ENCODE data around the gene HMGCL.
A peak's percentile ranks its signal among the peaks of the same experiment; 100 is the strongest.
"Not testable (repeated sequence)": the region's sequence is repeated elsewhere in the genome, so short reads cannot be mapped to it uniquely, and the experiment has no call there.

HMGCL gene

DNA sequence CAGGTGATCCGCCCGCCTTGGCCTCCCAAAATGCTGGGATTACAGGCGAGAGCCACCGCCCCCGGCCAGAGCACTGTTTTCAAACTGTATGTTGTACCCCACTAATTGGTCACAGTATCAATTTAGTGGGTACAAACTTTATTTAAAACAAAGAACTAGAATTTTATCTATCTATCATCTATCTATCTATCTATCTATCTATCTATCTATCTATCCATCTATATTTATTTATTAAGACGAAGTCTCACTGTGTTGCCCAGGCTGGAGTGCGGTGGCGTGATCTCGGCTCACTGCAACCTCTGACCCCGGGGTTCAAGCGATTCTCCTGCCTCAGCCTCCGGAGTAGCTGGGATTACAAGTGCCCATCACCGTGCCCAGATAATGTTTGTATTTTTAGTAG lies 1.4 kb upstream of the HMGCL start:
- not testable (repeated sequence) for H3K4me1 ChIP-seq (ENCODE audit: control insufficient read depth, insufficient read depth, low read length); H3K4me3 ChIP-seq (ENCODE audit: low read depth, low read length); H3K27me3 ChIP-seq (ENCODE audit: control insufficient read depth, insufficient read depth, low read length); H3K27ac ChIP-seq (ENCODE audit: low read depth, low read length); H3K36me3 ChIP-seq (ENCODE audit: control insufficient read depth, insufficient read depth, low read length); H3K9me3 ChIP-seq (ENCODE audit: control insufficient read depth, insufficient read depth, low read length); H3K9ac ChIP-seq (ENCODE audit: low read depth, low read length)

DNA sequence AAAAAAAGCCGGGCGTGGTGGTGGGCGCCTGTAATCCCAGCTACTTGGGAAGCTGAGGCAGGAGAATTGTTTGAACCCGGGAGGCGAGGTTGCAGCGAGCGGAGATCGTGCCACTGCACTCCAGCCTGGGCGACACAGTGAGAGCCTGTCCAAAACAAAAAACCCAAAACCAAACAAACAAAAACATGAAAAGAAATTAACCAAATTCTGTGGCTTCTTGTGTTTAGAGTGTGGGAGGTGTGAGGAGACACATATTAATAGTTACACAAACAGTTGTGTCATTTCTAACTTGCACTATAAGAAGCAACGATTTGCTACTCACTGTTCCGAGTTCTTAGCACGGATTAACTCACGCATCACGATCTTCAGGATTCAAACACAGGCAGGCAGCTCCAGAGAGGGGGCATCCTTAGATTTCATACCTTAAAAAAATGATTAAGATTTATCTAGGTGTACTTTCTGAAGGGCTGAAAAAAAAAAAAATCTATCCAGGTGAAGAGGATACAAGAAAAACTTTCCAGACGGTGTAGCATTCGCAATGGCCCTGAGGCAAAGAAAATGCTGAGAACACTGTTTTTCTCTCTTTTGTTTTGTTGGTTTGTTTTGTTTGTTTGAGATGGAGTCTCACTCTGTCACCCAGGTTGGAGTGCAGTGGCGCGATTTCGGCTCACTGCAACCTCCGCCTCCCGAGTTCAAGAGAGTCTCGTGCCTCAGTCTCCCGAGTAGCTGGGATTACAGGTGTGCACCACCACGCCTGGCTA lies 713 bp upstream of the HMGCL start:
- H3K27me3 ChIP-seq (ENCODE audit: control insufficient read depth, insufficient read depth, low read length) = no peaks in the 10 kb centered on the region
- H3K9me3 ChIP-seq (ENCODE audit: control insufficient read depth, insufficient read depth, low read length) = no peaks in the 10 kb centered on the region
- H3K9ac ChIP-seq (ENCODE audit: low read depth, low read length) = no peak overlapping the region
- H3K4me1 ChIP-seq (ENCODE audit: control insufficient read depth, insufficient read depth, low read length) = no peaks in the 10 kb centered on the region
- no peaks in the 10 kb centered on the region for H3K36me3 ChIP-seq (ENCODE audit: control insufficient read depth, insufficient read depth, low read length)
- peak overlapping the region; percentile 97 for H3K27ac ChIP-seq (ENCODE audit: low read depth, low read length)
- H3K4me3 ChIP-seq (ENCODE audit: low read depth, low read length) = peak overlapping the region; percentile 97

DNA sequence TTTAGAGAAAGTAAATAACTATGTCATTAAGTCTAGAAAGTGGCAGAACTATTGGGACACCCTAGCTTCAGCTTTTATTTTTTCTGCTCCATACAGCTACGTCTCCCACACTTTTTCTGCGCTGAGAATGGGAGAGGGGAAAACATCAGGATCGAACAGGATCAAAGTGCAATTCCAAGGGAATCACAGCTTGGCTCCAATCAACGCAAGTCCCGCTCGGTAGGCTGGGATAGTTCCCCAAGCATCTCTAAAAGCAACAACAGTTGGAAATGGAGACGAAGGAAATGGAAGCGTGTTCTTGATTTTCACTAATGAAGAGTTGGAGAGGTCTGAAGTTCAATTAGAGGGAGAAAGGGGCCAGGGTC lies 536 bp downstream of the HMGCL start:
- Histone ChIP-seq H3K27ac (ENCODE audit: low read depth, low read length) (peak overlapping the region; percentile 97), H3K4me1 (ENCODE audit: control insufficient read depth, insufficient read depth, low read length) (no peaks in the 10 kb centered on the region), H3K4me3 (ENCODE audit: low read depth, low read length) (peak overlapping the region; percentile 97), H3K9me3 (ENCODE audit: control insufficient read depth, insufficient read depth, low read length) (no peaks in the 10 kb centered on the region), H3K27me3 (ENCODE audit: control insufficient read depth, insufficient read depth, low read length) (no peaks in the 10 kb centered on the region), H3K36me3 (ENCODE audit: control insufficient read depth, insufficient read depth, low read length) (no peaks in the 10 kb centered on the region), H3K9ac (ENCODE audit: low read depth, low read length) (peak overlapping the region; percentile 94)

DNA sequence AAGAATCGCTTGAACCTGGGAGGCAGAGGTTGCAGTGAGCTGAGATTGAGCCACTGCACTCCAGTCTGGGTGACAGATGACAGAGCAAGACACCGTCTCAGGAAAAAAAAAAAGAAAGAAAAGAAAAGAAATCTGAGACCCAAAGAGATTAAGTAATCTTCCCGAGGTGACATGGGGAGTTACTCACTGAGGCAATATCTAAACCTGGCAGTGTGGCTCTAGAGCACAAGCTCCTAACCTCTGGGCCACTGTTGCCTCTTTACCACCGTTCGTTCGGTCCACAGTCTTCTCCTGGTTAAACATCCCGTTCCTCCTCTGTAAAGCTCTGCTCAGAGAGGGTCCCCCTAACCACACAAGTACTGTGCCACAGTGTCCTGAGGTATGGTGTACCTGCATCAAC lies 1.5 kb downstream of the HMGCL start:
- Histone ChIP-seq H3K36me3 (ENCODE audit: control insufficient read depth, insufficient read depth, low read length) (no peaks in the 10 kb centered on the region), H3K27ac (ENCODE audit: low read depth, low read length) (no peak overlapping the region), H3K4me3 (ENCODE audit: low read depth, low read length) (peak overlapping the region; percentile 97; the same call in 1 of the 2 replicates), H3K9me3 (ENCODE audit: control insufficient read depth, insufficient read depth, low read length) (no peaks in the 10 kb centered on the region), H3K9ac (ENCODE audit: low read depth, low read length) (no peak overlapping the region), H3K4me1 (ENCODE audit: control insufficient read depth, insufficient read depth, low read length) (no peaks in the 10 kb centered on the region), H3K27me3 (ENCODE audit: control insufficient read depth, insufficient read depth, low read length) (no peaks in the 10 kb centered on the region)

DNA sequence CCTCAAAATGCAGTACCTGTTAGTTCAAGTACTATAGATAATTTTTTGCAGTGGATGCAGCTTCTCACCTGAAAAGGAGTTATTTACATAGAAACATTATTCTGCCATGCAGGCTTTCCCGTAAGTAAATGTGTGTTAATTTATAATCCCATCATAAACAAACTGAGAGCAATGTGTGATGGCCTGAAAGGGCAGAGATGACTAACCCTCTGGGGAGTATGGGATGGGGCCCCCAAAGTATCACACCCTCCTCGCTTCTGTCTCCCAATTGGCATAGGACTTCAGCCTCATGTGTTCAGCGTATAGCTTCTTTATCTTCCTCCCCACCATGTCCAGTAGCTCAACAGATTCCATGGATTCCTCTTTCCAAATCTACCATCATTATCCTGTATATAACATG lies 7.6 kb downstream of the HMGCL start:
- Histone ChIP-seq H3K9me3 (ENCODE audit: control insufficient read depth, insufficient read depth, low read length) (no peaks in the 10 kb centered on the region), H3K27ac (ENCODE audit: low read depth, low read length) (no peak overlapping the region), H3K27me3 (ENCODE audit: control insufficient read depth, insufficient read depth, low read length) (no peaks in the 10 kb centered on the region), H3K9ac (ENCODE audit: low read depth, low read length) (no peak overlapping the region), H3K4me3 (ENCODE audit: low read depth, low read length) (no peak overlapping the region), H3K4me1 (ENCODE audit: control insufficient read depth, insufficient read depth, low read length) (no peaks in the 10 kb centered on the region), H3K36me3 (ENCODE audit: control insufficient read depth, insufficient read depth, low read length) (peaks cover 26% of the 10 kb centered on the region; the same call in 1 of the 2 replicates)

DNA sequence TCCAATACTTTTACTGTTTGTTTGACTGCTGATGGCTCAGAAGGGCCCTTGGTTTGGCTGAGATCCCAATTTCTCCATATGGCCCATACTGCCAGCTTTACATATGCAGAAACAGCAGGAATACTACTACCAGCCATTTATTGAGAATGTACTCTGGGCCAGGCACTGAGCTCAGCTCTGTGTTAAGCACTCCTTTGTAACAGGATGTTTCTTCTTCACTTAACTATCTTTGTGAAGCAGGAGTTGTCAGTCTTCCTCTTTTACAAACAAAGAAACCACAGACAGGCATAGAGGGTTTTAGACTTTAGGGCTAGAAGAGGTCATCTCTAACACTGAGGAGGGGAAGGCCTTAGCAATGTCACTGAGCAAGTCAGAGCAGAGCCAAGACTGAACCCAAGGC lies 8.3 kb downstream of the HMGCL start:
- H3K4me3 ChIP-seq (ENCODE audit: low read depth, low read length) = no peak overlapping the region
- H3K9ac ChIP-seq (ENCODE audit: low read depth, low read length) = no peak overlapping the region
- H3K36me3 ChIP-seq (ENCODE audit: control insufficient read depth, insufficient read depth, low read length) = peaks cover 26% of the 10 kb centered on the region; the same call in 1 of the 2 replicates
- no peaks in the 10 kb centered on the region for H3K9me3 ChIP-seq (ENCODE audit: control insufficient read depth, insufficient read depth, low read length)
- H3K27ac ChIP-seq (ENCODE audit: low read depth, low read length) = no peak overlapping the region
- H3K4me1 ChIP-seq (ENCODE audit: control insufficient read depth, insufficient read depth, low read length) = no peaks in the 10 kb centered on the region
- no peaks in the 10 kb centered on the region for H3K27me3 ChIP-seq (ENCODE audit: control insufficient read depth, insufficient read depth, low read length)

DNA sequence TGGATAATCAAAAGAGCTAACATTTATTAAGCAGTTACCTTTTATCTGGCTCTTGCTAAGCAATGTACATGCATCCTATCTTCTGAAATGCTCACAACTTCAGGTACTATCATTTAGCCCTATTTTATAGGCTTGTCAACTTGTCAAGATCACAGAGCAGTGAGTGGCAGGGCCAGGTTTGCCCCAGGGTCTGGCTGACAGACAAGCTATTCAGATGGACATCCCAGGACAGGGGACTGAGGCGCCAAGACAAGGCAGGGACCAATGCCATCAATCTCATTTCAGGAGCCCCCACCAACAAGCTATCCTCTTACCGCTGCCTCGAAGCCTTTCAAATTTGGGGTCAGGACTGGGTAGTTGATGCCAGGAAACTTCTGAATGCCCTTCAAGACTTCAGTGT lies 8.9 kb downstream of the HMGCL start:
- Histone ChIP-seq H3K27ac (ENCODE audit: low read depth, low read length) (no peak overlapping the region), H3K9ac (ENCODE audit: low read depth, low read length) (no peak overlapping the region)

DNA sequence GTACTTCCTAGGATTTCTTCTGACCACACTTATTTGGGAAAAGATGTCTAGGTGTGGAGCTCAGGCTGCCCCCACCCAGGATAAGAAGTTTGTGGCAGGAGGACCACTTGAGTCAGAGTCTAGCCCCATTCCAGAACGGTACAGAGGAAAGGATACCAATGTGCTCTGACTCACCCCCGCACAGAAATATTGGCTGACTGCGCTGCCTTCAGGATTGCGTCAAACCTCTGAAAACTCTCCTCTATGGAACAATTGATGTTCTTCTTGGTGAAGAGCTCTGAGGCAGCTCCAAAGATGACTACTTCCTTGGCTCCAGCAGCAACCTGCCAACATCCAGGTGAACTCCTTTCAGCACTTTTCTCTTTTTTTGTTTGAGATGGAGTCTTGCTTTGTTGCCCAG lies 11.2 kb downstream of the HMGCL start:
- H3K4me3 ChIP-seq (ENCODE audit: low read depth, low read length) = no peak overlapping the region
- H3K4me1 ChIP-seq (ENCODE audit: control insufficient read depth, insufficient read depth, low read length) = no peaks in the 10 kb centered on the region; the same call in 1 of the 2 replicates
- H3K9ac ChIP-seq (ENCODE audit: low read depth, low read length) = no peak overlapping the region
- H3K9me3 ChIP-seq (ENCODE audit: control insufficient read depth, insufficient read depth, low read length) = no peaks in the 10 kb centered on the region
- peaks cover 26% of the 10 kb centered on the region; the same call in 1 of the 2 replicates for H3K36me3 ChIP-seq (ENCODE audit: control insufficient read depth, insufficient read depth, low read length)
- no peaks in the 10 kb centered on the region for H3K27me3 ChIP-seq (ENCODE audit: control insufficient read depth, insufficient read depth, low read length)
- no peak overlapping the region for H3K27ac ChIP-seq (ENCODE audit: low read depth, low read length)

More for the DNA sequence above, 8.9 kb downstream of the HMGCL start:
- H3K4me3 ChIP-seq (ENCODE audit: low read depth, low read length) = no peak overlapping the region
- H3K4me1 ChIP-seq (ENCODE audit: control insufficient read depth, insufficient read depth, low read length) = no peaks in the 10 kb centered on the region
- H3K36me3 ChIP-seq (ENCODE audit: control insufficient read depth, insufficient read depth, low read length) = peaks cover 26% of the 10 kb centered on the region; the same call in 1 of the 2 replicates
- H3K9me3 ChIP-seq (ENCODE audit: control insufficient read depth, insufficient read depth, low read length) = no peaks in the 10 kb centered on the region
- H3K27me3 ChIP-seq (ENCODE audit: control insufficient read depth, insufficient read depth, low read length) = no peaks in the 10 kb centered on the region

DNA sequence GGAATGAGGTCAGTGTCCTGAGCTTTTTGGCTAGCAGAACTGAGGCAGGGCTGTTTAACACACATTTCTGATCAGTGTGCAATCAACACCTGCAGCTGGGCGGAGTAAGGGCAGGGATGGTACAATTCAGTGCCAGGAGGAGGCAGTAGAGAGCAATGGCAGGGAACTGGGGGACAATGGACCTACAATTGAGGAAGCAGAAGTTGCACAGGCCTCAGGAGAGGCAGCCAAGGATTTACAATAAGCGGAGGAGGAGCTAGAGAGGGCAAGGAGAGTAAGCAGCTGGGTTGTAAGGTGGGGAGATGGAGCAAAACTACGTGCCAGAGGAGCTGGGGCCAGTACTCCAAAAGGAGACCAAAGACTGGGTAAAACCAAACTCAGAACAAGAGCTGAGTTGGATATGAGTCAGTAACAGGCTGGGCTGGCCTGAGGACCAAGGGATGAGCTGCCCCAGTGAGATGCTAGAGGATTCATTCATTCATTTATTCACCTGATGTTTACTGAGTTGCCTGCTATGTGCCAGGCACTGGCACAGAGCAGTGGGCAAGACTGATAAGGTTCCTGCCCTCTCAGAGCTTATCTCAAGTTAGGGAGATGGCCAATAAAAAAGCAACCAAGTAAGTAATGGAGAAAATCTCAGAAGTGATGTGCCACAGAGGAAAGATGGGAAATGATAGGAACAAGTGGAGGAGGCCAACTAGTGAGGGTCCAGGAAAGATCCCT lies 14.2 kb downstream of the HMGCL start:
- H3K27me3 ChIP-seq (ENCODE audit: control insufficient read depth, insufficient read depth, low read length) = no peaks in the 10 kb centered on the region
- H3K9me3 ChIP-seq (ENCODE audit: control insufficient read depth, insufficient read depth, low read length) = no peaks in the 10 kb centered on the region
- no peak overlapping the region for H3K9ac ChIP-seq (ENCODE audit: low read depth, low read length)
- H3K4me1 ChIP-seq (ENCODE audit: control insufficient read depth, insufficient read depth, low read length) = no peaks in the 10 kb centered on the region; the same call in 1 of the 2 replicates
- no peak overlapping the region for H3K4me3 ChIP-seq (ENCODE audit: low read depth, low read length)
- no peak overlapping the region for H3K27ac ChIP-seq (ENCODE audit: low read depth, low read length)
- H3K36me3 ChIP-seq (ENCODE audit: control insufficient read depth, insufficient read depth, low read length) = peaks cover 10% of the 10 kb centered on the region; the same call in 1 of the 2 replicates

DNA sequence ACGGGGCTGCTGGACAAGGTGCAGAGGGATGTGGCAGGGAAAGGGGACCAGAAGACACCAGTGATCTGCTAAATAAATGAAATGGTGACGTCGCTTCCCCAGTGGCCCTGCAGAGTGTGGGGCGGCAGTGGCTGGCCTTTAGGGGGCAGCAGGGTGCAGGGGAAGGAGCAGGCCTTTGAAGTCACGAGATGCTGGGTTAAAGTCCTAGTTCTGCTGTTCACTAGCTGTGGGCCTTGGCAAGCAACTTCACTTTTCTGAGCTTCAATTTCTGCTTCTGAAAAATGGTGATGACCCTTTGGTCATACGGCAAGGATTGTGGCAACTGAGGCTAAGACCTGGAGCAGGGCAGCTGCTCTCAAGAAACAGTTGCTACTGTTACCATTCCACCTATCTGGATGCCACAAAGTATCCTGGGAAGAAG lies 15.5 kb downstream of the HMGCL start:
- H3K27me3 ChIP-seq (ENCODE audit: control insufficient read depth, insufficient read depth, low read length) = no peaks in the 10 kb centered on the region
- no peak overlapping the region for H3K4me3 ChIP-seq (ENCODE audit: low read depth, low read length)
- no peak overlapping the region for H3K9ac ChIP-seq (ENCODE audit: low read depth, low read length)
- H3K36me3 ChIP-seq (ENCODE audit: control insufficient read depth, insufficient read depth, low read length) = peaks cover 7% of the 10 kb centered on the region; the same call in 1 of the 2 replicates
- H3K27ac ChIP-seq (ENCODE audit: low read depth, low read length) = no peak overlapping the region
- no peaks in the 10 kb centered on the region for H3K9me3 ChIP-seq (ENCODE audit: control insufficient read depth, insufficient read depth, low read length)
- no peaks in the 10 kb centered on the region; the same call in 1 of the 2 replicates for H3K4me1 ChIP-seq (ENCODE audit: control insufficient read depth, insufficient read depth, low read length)

DNA sequence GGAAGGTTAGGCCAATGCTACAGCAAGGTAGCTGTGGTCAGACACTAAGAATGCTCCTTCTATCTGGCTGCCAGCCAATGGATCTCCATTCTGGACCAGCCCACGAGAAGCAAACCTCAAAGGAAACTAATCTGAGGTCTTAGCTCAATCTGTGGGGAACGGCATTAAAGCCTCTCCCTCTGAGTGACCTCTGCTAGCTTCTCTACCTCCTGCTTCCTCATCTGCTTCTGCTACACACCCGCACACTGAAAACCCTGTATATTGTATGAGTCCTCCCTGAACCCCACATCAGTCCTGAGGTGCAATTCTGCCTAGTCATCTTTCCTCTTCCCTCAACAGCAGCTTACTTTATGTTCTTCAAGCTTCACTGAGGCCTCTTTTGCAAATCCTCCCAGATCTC lies 17.8 kb downstream of the HMGCL start:
- Histone ChIP-seq H3K27me3 (ENCODE audit: control insufficient read depth, insufficient read depth, low read length) (peaks cover 2% of the 10 kb centered on the region; the same call in 1 of the 2 replicates), H3K9me3 (ENCODE audit: control insufficient read depth, insufficient read depth, low read length) (no peaks in the 10 kb centered on the region), H3K4me3 (ENCODE audit: low read depth, low read length) (no peak overlapping the region), H3K27ac (ENCODE audit: low read depth, low read length) (no peak overlapping the region), H3K36me3 (ENCODE audit: control insufficient read depth, insufficient read depth, low read length) (no peaks in the 10 kb centered on the region), H3K4me1 (ENCODE audit: control insufficient read depth, insufficient read depth, low read length) (no peaks in the 10 kb centered on the region; the same call in 1 of the 2 replicates), H3K9ac (ENCODE audit: low read depth, low read length) (no peak overlapping the region)
